NCI-H446 treated with DMSO at 0.1 percent for 48 hours (cell line): ENCODE data around the gene NFIX.

Experiments
- DNase-seq: peaks from one replicate; lab custom pipeline; 2025; lab: John Stamatoyannopoulos, UW

The NFIX gene

DNA sequence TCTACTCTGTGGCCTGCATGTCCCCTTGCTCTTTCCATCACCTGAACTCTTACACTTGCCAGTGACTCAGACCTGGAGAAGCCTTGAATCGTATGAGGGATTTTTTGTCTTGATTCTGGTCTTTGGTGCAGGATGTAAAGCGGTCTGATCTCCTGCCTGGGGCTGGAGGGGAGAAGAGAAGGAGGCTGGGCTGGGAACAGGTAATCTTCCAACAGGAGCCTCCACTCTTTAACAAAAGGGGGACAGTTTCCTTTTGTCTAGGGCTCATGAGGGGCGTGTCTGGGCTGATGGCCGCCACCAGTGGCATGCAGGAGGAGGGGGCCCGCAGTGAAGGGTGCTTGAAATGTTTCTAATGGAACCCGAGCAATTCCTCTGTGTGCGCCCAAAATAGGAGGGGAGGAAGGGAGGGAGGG is 24.7 kb downstream of the NFIX start:
- no peak for DNase-seq

DNA sequence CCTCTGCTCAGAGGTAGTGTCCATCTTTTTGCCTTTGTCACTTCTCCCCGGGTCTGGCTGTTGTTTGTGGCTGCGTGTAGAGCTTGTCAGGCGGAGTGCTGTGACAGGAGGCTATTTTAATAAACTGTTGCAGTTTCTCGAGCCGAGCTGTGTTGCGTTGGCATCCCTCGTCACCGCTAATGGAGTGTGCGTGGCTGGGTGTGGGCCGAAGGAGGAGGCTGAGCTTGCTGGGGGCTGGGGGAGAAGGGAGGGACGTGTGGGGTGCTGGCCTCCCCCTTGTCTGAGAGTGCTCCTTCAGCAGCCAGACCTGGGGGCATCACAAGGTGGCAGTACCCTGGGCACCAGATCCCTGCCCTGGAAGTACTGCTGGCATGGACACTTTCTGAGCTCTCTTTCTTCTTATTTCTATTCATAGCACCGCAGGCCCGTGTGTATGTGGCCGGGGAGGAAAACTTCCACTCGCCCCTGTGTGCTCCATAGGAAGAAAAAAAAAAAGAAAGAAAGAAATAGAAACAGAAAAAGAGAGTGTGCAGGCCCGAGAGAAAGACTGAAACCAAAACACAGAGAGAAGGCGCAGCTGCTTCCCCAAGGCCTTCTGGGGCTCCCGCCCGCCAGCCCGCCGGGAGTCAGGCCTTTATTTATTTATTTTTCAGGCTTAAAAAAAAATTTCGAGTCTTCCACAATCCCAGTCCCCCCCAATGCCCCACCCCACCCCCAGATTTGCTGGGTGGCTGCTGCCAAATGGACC is 27.0 kb downstream of the NFIX start:
- DNase-seq, result no peak

DNA sequence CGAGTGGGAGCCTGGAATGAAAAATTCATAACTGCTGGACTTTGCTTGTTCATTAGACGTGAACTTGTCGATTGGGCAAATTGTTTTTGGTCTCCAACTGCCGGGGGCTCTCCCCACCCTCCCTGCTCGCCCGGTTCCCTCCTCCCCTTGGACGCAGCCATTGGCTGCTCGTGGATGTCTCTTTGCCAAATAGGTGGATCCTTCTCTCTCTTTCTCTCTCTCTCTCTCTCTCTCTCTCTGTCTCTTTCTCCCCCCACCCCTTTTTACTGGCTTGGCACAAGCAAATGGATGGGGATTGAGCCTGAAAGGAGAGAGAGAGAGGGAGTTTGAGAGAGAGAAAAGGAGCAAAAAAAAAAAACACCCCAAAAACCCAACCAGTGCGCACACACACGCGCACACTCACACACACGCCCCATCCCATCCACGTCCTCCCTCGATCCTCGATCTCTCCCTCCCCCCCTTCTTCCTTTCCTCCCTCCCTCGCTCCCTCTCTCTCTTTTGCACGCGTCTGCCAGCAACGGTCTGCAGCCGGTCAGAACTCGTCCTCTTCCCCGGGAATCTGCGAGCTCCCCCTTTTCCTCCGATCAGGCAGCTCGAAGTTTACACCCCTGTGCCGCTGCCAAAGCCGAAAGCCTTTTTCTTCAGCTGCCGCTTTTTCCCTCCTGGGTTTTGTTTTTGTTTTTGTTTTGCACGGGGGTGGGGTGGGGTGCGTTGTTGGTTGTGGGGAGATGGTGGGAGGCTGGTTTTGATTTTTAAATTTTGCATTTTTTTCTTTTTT is 27.8 kb downstream of the NFIX start:
- DNase-seq, result peak; percentile 91

DNA sequence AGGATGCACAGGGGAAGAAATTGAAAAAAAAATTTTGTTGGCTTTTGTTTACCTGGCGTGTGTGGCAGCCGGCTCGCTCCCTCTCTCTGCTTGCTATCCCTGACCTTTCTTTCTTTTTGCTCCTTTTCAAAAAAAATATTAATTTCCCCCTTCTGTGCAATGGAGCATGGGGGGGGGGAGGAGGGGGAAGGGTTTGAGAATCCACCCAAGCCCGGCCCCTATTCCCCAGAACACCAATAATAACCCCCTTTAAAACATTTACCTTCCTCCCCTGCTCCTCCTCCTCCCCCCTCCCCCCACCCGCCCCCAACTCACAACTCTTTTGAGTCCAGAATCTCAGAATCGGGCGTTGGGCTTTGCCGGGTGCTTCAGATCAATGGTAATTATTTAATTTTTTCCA is 28.4 kb downstream of the NFIX start:
- peak; percentile 54 for DNase-seq

DNA sequence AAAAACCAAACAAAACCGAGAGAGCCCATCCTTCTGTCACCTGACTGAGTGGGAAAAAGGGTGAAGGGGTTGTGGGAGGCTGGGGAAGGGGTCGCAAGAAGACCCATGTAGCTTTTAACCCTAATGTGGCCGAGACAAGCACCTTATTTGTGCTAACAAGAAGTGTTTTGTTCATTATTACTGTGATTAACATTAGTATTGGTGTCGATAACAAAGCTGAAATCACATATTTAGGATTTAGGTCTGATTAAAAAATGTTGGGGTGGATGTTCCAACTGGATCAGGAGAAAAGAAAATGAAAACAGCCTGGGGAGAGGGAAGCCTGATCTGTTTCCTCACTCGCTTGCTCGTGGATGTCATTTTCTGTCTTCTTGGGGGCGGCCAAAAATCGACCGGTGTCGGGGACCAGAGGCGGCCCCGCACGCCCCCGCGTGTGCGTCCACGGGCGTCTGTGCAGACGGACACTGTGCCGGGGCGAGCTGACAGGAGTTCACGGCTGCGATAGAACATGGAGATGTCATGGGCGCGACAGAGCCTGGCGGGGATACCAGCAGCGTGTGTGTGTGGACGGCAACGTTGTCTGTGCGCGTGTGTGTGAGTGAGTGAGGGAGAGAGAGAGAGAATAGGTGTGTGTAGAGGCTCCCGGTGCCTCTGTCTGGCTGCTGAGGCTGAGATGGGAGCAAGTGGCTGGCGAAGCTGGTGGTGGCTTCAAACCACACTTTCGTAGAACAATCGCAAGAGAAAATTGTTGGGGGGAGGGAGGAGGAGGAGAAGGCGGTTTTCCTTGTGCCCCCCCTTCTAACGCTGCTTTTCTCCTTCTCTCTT is 29.1 kb downstream of the NFIX start:
- peak; percentile 14 for DNase-seq

DNA sequence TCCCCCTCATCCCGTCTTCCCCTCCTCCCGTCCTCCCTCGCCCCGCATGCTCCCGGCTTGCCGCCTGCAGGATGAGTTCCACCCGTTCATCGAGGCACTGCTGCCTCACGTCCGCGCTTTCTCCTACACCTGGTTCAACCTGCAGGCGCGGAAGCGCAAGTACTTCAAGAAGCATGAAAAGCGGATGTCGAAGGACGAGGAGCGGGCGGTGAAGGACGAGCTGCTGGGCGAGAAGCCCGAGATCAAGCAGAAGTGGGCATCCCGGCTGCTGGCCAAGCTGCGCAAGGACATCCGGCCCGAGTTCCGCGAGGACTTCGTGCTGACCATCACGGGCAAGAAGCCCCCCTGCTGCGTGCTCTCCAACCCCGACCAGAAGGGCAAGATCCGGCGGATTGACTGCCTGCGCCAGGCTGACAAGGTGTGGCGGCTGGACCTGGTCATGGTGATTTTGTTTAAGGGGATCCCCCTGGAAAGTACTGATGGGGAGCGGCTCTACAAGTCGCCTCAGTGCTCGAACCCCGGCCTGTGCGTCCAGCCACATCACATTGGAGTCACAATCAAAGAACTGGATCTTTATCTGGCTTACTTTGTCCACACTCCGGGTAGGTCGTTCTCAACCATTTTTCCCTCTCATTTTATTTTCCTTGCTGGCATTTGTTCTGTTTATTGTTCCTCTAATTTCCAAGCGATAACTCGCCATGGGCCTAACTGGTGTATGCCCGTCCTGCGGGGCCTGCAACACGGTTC is 29.8 kb downstream of the NFIX start:
- no peak for DNase-seq

DNA sequence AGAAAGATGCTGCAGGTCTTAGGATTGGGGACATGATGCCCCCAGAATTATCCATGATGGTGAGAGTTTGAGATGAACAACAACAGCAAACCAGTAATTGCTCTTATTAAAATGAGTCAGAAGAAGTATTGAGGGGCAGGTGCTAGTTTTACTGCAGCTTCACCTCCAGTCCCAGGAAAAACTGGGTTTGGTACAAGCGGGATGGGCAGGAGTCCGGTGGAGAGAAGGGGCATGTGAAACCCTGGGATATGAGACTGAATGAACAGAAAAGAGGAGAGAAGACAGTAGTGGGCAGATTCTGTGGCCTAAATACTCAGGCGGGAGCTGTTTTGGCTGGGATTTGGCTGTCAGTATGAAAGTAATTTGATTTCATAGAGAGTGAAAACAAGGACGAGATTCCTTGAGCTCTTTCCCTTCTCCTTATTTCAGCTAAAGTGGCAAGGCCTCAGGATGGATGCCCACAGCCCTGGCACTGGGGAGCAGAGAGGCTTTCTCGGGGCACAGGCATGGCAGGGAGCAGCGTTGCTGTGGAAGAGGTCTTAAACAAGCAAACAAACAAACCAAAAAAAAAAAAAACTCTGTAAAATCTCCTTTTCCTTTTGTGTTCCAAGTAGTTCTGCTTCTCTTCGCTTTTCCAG is 30.7 kb downstream of the NFIX start:
- DNase-seq, result no peak

DNA sequence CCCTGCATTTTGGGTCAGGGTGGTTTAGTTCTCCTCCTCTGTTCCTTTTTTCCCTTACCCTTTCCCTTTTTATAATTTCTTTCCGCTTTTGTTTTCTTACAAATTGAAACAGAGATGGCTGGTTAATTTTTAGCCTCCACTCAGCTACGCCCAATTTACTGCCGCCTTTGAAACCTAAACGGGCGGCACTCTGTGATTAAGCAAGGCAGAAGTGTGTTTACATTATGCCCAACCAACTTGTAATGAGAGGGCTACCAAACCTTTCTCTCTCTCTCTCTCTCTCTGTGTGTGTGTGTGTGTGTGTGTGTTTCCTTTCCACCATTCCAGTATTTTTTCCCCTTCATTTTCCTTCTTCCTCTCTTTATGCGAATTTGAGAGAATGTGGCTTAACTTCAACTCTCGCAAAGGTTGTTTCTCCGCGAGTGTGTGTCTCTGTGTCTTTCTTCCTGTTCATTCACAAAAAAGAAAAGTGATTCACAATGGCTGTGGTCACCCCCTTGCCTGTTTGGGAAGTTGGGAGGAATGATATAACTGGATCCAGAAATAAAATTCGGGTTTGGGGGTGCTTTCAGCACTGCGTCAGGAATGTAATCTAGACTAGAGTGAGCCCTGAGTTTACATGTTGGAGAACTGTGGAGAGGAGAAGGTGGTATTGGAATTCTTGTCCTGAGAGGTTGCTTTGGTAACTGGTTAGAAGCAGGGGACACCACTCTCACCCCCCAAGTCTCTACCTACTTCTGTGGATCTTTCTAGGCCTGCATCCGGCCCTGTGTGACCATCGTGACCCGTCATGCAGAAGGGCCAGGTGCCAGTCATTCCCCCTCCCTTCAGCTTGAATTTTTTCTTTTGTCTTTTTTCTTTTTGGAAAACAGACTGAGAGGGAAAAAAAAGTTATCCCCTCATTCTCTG is 31.4 kb downstream of the NFIX start:
- no peak for DNase-seq

DNA sequence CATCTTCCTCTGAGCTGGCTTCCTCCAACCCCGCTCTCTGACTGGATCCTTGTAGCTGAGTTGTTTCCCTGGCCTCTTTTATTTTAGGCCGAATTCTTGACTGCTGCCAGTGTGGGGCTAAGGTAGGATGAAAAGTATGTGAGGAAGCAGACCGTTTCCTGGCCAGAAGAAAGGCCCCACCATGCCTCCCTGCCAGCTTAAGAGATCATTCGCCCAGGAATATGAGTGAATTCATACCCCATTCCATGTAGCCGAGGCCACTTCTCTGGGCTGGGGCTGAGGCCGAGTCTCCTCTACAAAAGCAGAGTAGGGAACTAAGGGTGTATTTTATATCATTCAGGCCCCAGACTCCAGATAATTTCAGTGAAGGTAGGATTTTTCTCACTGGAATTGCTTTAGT is 32.3 kb downstream of the NFIX start:
- no peak for DNase-seq

DNA sequence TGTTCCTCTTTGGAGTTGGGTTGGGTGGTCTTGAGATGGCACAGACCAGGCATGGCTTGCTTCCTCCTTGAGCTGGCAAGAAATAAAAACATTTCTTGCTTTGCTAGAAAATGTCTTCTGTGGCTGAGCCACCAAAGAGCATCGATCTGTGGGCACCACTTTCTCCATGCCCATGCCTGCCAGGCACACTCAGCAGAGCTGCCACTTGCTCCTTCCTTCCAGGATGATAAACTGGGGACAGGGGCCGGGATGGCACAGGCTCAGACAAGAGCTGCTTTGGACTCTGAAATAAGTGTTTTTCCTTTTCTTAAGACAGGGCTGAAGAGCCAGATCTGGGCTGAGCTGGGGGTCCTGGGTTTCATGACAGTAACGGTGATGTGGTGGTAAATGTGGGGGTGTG is 32.8 kb downstream of the NFIX start:
- no peak for DNase-seq

DNA sequence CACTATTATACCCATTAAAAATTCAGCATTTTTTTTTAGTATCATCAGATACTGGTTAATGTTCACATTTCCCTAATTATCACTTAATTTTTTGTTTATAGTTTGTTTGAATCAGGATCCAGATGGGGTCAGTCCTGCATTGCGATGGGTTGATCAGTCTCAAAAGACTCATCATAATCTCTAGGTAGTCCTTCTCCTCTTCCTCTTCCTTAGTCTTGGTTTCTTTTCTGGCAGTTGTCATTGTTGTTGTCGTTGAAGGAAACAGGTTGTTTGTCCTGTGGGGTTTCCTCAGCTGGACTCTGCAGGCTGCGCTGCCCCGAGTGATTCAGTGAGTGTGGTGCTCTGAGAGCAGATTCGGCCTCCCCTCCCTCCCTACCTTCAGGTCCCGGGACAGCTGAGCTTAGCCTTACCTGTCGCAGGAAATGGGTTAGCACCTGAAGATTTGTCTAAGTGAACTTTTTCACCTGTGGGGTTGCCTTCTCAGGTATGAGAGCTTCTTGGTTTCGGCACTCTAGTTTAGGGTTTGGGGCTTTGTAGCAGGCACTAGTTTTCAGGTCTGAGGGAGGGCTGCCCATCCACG is 34.1 kb downstream of the NFIX start:
- no peak for DNase-seq

DNA sequence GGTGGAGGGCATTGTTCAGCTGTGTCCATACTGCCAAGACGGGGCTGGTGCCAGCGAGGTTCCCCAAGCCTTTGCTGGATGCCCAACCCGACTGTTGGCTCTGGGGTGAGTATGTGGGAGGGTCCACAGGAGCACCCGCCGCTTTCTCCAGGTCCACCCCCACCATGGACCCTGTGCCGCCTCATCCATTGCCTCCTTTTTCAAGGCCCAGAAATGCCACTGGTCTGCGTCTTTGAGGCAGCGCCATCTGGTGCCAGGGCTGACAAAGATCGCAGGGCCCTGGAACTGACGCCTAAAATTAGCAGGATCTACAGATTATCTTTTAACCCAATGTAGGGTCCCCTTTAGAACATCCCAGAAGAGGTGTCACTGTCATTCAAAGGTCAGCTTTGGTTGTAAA is 34.6 kb downstream of the NFIX start:
- no peak for DNase-seq

DNA sequence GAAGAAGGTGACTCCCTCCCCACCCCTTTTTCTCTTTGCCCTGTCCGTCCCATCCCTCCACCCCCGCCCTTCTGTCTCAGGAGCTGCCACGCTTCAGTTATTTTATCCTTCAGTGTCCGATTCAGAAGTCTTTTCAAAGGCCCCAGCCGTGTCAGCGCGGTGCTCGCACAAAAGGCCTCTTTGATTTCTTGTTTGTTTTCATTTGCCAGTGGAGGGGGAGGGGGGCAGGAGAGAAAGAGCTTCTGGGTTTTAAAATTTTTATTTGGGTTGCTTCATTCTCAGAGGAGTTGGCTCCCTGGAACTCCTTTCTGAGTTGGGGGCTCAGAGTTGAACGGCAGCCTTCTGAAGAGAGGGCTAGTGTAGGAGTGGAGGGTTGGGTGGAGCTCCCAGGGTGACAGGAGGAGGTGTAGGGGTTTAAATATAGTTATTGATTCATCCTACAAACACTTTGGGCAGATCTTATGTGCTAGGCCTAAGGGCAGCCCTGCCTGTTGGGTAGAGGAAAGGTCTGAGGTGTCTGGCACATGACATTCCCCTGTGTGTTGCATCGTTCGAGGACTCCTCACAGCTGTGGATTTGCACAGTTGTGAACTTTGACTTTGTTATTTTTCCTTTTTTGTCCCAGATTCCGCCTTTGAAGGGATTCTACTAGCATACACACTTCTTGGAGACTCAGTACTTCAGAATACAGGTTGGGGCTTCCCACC is 36.8 kb downstream of the NFIX start:
- DNase-seq, result no peak

DNA sequence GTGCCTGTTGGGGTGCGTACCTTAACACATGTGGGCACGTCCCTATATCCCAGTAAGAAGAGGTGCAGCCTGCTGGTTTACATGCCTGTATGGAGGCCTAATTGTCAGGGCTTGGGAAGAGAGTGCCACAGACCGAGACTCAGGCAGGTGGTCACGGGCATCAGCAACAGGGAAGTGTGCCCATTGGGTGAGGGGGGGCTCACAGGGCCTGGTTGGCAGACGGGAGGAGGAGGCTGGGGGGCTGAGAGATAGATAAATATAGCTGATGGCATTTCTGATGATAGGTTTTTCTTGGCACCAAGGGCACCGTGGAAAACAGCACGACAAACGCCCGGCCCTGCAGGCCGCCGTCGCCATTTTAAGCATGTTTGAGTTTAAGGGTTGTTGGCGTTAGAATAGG is 37.6 kb downstream of the NFIX start:
- no peak for DNase-seq

DNA sequence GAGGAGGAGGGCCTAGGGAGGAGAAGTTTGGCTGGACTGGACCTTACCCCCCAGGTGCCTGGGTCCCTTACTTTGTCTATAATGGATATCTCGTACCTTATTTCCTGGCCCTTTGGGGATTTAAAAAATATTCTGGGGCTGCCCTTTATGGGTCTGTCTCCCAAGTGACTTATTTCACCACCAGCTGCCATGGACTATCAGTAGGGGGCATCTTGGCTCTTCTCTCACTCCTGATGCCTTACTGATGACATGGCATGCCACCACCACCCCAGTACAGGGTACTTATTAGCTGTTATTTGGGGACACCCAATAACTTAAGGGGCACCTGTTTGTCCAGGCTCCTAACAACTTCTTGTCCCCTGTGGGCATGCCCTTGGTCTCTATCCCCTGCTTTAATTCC is 38.0 kb downstream of the NFIX start:
- no peak for DNase-seq

DNA sequence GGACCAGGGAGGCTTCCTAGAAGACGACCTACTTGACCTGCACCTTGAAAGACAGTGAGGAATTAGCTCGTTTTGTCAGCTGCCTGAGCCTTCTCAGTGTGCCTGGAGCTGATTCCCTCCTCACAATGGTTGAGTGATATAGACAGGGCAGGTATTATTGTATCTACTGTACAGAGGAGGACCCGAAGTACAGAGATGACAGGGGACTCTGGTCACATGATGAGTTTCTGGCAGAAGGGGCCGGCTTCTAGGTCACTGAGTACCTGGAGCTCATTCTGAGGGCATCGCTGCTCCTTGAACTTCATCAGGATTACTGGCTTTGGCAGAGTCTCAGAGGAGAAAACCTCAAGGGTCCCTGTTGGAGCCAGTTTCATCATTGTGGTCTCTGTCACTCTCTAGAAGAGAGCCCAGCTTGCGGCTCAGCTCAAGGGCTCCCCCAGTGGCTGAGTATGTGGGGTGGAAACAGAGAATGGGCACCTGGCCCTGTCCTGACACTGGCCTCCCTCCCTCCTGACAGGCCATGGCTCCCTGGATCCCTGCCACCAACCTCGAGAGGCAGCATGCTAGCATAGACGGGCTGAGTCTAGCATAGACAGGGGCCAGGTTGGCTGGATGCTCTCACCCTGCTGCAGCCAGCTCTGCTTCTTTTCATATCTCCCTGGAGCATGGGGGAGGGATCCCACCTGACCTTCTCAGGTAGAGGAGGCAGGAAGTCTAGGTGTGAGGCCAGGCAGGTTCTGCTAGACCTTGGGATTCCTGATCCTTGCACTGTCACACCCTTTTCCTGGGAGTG is 38.7 kb downstream of the NFIX start:
- DNase-seq, result peak; percentile 49

DNA sequence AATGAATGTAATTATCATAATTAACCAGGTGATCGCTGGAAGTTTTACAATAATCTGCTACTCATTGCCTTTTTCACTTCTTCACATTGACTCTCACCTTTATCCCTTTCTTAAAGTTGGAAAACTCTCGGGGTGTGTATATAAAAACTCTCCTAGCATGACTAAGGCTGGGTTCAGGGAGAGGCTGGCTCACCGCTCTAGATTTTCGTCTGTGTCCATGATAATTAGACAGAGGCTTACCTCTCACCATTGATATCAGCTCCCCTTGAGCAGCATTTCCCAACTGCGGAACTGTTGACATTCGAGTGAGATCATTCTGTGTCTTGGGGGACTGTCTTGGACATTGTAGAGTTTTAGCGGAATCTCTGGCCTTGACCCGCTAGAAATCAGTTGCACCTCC is 39.4 kb downstream of the NFIX start:
- no peak for DNase-seq

DNA sequence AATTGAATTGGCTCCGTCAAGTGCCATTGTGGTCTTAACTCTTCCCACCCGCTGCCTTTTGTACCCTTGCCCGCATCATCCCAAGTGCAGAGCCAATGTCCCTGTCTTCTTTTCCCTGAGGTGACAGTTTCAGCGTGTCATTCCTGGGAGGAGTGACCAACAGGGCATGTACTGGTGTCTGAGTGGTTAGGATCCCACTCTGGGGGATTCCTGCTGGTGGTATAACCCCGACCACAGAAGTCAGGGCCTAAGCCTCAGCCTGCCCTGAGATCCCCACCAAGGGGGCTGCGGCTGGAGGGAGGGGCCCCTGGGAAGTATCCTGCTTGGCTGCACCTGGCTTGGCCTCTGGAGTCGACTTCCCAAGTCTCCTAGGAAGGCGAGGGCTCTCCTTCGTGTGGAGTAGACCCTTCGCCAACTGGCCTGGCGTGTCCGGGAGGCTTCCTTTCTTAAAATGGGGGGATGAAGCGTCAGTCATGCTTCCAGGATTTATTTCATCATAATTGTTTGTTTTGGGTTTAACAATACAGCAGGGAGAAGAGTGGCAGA is 40.6 kb downstream of the NFIX start:
- DNase-seq, result no peak
